Skeletal muscle tissue (tissue), 4 donors: ENCODE results near the gene RPL36A. TPM values are rescaled to one million over a fixed set of nuclear protein-coding genes. Genes with fewer than 3 reads are reported as not detected.

ENCODE experiments used
- H3K27ac ChIP-seq: one replicate; pipeline ENCODE4 v1.7.0; 2013; ENCODE audit warnings: mild to moderate bottlenecking, low read depth, low read length, inconsistent platforms
- H3K27me3 ChIP-seq, 3 donors: one replicate each; pipeline ENCODE4 v1.7.0; 2013; ENCODE audit warnings: low read length in 3 of 3; ENCODE audit not compliant: control insufficient read depth in 3 of 3, insufficient read depth in 3 of 3
- H3K36me3 ChIP-seq, 3 donors: one replicate each; pipeline ENCODE4 v1.7.0; 2013; ENCODE audit warnings: low read length in 3 of 3; ENCODE audit not compliant: control insufficient read depth in 3 of 3, insufficient read depth in 3 of 3
- H3K4me1 ChIP-seq, 3 donors: one replicate each; pipeline ENCODE4 v1.7.0; 2013; ENCODE audit warnings: low read length in 3 of 3, mild to moderate bottlenecking in 3 of 3; ENCODE audit not compliant: control insufficient read depth in 3 of 3, insufficient read depth in 3 of 3
- H3K4me3 ChIP-seq, 3 donors: one replicate each; pipeline ENCODE4 v1.7.0; 2013; ENCODE audit warnings: low read length in 3 of 3
- H3K9ac ChIP-seq, 3 donors: one replicate each; pipeline ENCODE4 v1.7.0; 2013; ENCODE audit warnings: low read length in 3 of 3, mild to moderate bottlenecking in 3 of 3, moderate library complexity in 2 of 3, low read depth in 1 of 3
- H3K9me3 ChIP-seq, 3 donors: one replicate each; pipeline ENCODE4 v1.7.0; 2013; ENCODE audit warnings: low read length in 3 of 3; ENCODE audit not compliant: control insufficient read depth in 3 of 3
- total RNA-seq: library from RNA; depleted of rRNA; stranded (reverse); fragments of >200 nt; gene quantifications from one replicate; pipeline ENCODE4 v1.2.3, GENCODE V29; 2014
- donor health status: Osteomylitis.

The RPL36A gene
- 349 TPM for total RNA-seq

DNA sequence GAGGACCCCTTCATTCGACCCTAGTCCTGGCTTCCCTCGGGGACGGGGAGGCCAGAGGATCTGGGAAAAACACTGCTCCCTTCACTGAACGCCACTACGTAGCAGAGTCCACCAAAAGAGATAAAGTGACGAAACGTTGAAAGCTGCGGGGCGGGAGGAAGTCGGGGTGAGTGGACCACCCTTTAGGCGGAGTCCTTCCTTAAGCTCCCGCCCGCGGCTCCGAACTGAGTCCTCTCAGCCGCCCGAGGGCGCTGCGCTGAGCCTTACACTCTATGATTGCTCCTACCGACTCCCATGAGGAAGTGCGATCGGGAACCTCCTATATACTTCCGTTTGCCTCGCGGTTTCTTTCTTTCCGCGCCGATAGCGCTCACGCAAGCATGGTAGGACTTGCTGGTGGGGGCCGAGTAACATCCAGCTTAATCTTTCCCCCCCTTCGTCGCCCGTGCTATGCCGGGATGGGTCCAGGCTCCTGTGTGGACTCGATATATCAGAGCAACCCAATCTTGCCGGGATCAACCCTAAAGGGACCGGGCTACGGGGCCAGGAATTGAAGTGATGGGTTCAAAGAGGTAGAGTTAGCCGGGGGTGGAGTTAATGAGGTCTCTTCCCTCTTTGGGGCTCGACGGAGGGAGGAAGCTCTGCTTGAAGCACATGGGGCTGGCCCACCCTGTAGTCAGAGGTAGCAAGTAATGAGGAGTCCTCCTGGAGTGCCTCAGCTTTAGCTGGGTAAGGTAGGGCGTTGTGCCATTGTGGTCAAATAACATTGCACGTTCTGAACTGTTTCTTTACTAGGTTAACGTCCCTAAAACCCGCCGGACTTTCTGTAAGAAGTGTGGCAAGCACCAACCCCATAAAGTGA is at the start of gene RPL36A:
RPL36A (plus strand) TSS at position 348 of the 862 bp plus-strand sequence; CDS start at position 381, 33 bp downstream.
- H3K27ac ChIP-seq = peak within 1 kb of the TSS; percentile 75
- H3K4me1 ChIP-seq = peaks cover 2 to 8% (median 3%) of the 10 kb centered on the region in 3 donors
- H3K9ac ChIP-seq = peak within 1 kb of the TSS; percentile 78 to 80 (median 80)

DNA sequence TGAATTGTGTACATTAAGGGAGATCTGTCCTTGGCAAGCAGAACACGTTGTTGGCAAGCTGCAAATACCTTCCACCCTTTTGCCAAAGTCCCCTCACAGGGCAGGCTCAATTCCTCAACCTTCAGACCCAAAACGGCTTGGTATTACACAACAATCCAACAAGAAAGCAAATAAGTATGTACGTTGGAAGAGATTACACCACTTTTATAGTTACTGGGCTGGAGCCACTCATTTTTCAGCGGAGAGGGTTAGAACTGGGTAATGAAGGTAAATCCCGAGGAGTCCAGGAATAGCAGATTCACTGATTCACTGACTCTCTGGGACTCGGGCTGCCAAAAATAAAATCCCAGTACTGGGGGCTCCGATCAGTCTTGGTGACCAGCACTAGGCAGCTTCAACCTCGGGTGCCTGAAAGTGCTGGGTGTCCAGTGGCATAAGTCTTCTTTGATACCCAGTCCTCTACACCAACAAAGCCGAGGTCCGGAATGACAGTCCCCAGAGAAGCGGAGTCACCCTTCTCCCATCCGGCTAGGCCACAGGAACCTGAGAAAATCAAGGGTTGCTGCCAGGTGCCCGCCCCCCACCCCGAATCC is 42.9 kb upstream of the RPL36A start:
- peak overlapping the region; percentile 87 to 90 (median 87) for H3K4me3 ChIP-seq
- H3K4me1 ChIP-seq = peaks cover 0 to 6% (median 4%) of the 10 kb centered on the region in 3 donors
- H3K36me3 ChIP-seq = no peaks in the 10 kb centered on the region
- H3K9me3 ChIP-seq = no peaks in the 10 kb centered on the region
- no peaks in the 10 kb centered on the region for H3K27me3 ChIP-seq
- peak overlapping the region; percentile 72 to 84 (median 74) for H3K9ac ChIP-seq
- peak overlapping the region; percentile 68 for H3K27ac ChIP-seq

More for the DNA sequence above, at the start of gene RPL36A:
- Histone ChIP-seq H3K9me3 (no peaks in the 10 kb centered on the region), H3K4me3 (peak within 1 kb of the TSS; percentile 72 to 80 (median 76)), H3K27me3 (no peaks in the 10 kb centered on the region), H3K36me3 (peaks cover 0 to 5% (median 2%) of the 10 kb centered on the region in 3 donors)

DNA sequence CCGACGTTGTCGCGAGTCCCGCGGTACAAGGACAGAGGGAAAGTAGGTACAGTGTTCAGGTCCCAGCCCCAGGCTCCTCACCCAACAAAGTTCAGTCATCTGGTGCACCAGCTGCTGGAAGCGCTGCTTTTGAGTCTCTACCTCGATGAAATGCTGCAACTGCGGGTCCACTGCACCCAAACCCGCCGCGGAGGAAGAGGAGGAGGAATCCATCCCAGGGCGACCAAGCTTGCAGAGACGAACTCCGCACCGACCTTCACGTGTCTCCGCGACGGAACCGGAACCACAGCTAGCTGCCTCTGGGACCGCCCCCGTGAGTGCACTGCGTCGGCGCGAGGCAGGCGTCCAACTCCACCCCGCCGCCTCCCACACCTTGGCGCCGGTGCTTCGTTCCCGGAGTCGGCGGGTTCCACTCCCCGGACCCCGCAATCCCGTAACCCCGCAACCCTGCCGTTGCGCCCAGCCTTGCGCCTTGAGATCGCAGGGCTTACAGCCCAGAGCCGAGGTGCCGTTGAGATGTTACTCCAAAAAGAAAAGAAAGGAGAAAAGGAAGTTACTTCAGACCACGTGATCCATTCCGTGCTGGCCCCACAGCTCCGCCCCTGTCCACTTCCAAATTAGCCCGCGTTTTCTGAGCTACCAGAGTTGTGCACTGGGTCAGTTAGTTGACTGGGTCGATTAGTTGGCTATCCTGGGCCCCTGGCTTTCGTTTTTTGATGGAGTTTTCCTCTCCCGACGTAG is 42.2 kb upstream of the RPL36A start, which contains the start of gene TIMM8A:
TIMM8A (minus strand) TSS at position 291 of the 741 bp plus-strand sequence; CDS start at position 213, 78 bp downstream.
- Histone ChIP-seq H3K27ac (peak within 1 kb of the TSS; percentile 80), H3K9ac (peak within 1 kb of the TSS; percentile 72 to 84 (median 74)), H3K9me3 (no peaks in the 10 kb centered on the region), H3K4me1 (peaks cover 0 to 6% (median 4%) of the 10 kb centered on the region in 3 donors), H3K4me3 (peak within 1 kb of the TSS; percentile 87 to 90 (median 87)), H3K36me3 (no peaks in the 10 kb centered on the region), H3K27me3 (no peaks in the 10 kb centered on the region)

DNA sequence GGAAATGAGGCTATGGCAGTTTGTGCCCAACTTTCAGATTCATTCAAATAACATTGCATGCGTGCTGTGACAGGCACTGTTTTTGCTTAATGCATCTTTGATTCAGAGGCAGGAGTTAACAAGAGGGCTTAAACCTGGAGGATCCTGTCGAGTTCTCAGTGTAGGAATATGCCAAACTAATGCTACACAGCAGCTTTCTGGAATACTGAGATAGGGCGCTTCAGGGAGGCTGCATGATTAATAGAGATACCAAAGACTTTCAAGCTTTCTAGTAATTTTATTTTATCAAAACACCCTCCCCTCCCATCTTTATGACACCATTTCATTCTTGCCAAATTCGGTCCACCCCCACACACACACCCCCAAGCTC is 41.6 kb upstream of the RPL36A start:
- Histone ChIP-seq H3K27ac (no peak overlapping the region), H3K9me3 (no peaks in the 10 kb centered on the region), H3K27me3 (no peaks in the 10 kb centered on the region), H3K4me3 (peak overlapping the region; percentile 87 to 90 (median 87)), H3K9ac (peak overlapping the region; percentile 72 to 84 (median 74)), H3K4me1 (peaks cover 0 to 6% (median 4%) of the 10 kb centered on the region in 3 donors), H3K36me3 (no peaks in the 10 kb centered on the region)

DNA sequence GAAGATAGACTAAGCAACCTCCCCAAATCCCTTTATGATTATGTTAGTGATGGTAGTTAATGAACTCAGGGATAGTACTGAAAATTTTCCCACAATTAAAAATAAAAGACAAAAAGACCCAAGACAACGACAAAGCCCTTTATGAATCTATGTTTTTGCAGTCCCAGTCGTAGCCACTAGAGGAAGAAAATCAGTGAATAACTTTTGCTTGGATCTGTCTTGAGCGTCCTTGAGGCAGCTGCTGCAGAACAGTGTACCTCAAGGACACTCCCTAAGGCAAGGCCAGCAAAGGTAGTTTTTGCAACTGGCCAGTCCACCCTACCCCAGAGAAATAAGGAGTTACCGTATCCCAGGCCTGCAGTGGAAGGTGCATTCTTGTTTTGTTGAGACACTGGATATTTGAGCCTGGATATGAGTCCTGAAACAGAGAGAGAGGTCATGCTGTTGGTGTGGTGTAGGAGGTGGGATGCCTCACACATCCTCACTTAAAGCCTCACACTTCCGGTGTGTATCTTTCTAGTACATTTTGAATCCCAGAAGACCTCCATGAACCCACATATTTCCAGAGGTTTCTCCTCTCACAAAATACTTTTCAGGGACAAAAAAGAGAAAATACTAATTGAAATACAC is 33.5 kb upstream of the RPL36A start:
- Histone ChIP-seq H3K4me1 (no peaks in the 10 kb centered on the region), H3K9me3 (no peaks in the 10 kb centered on the region), H3K27ac (no peak overlapping the region), H3K9ac (no peak overlapping the region), H3K4me3 (no peak overlapping the region), H3K36me3 (no peaks in the 10 kb centered on the region), H3K27me3 (peaks cover 0 to 4% (median 3%) of the 10 kb centered on the region in 3 donors)

DNA sequence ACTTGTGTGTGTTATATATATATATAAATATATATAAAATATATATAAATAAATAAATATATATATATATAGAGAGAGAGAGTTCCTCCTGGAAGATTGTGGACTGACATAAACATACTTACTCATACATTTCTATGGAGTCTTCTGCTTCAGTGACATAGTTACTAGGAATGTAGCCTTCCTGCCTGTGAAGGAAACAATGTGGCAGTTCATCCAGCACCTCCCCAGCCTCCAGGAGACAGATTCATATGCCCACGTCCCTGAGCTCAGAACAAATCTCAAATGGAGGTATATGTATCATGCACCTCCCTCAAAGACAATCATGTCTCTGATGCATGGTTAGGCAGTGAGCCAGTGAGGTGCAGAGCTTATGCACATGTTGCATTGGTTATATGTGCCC is 30.8 kb upstream of the RPL36A start:
- Histone ChIP-seq H3K9me3 (no peaks in the 10 kb centered on the region), H3K9ac (no peak overlapping the region), H3K4me1 (no peaks in the 10 kb centered on the region), H3K27me3 (peaks cover 0 to 4% (median 3%) of the 10 kb centered on the region in 3 donors), H3K36me3 (no peaks in the 10 kb centered on the region), H3K4me3 (no peak overlapping the region), H3K27ac (no peak overlapping the region)

DNA sequence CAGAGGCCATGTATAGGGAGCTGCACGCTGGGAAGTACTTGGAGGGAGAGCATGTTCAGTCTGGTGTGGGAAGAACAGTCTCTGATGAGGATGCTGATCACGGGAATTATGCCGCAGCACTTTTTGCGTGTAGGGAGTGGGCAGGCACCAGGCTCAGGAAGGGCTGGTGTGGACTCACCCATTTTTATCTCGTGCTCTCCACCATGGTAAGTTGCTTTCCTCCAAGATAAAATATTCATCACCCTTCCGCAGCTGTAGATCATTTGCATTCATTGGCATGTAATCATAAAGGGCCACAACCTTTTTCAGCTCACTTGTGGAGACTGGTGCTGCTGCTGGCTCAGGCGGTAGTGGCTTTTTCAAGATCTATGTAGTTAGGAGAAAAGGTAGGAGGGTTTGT is 30.4 kb upstream of the RPL36A start:
- Histone ChIP-seq H3K9ac (no peak overlapping the region), H3K27ac (no peak overlapping the region), H3K36me3 (no peaks in the 10 kb centered on the region), H3K4me3 (no peak overlapping the region), H3K4me1 (no peaks in the 10 kb centered on the region), H3K27me3 (peaks cover 0 to 4% (median 3%) of the 10 kb centered on the region in 3 donors), H3K9me3 (no peaks in the 10 kb centered on the region)

DNA sequence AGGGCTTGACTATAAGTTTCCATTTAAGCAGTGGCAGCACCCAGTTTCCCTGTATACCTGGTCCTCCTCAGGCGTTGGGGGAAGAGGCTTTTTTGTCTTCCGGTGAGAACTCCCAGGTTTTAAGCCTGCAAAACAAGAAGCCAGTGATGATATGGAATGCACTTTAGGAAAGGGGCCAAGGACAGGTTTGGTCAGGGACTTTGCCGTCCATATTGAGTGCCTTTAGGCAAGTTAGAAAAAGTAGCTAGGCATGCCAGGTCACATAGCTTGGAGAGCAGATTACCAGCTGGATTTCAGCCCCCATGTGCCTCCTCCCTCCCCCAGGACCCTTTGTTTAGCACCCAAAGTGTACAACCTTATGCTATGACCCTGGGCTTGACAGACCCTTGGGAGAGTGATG is 28.7 kb upstream of the RPL36A start:
- Histone ChIP-seq H3K4me3 (no peak overlapping the region), H3K36me3 (no peaks in the 10 kb centered on the region), H3K9me3 (no peaks in the 10 kb centered on the region), H3K27me3 (peaks cover 0 to 4% (median 3%) of the 10 kb centered on the region in 3 donors), H3K9ac (no peak overlapping the region), H3K27ac (no peak overlapping the region), H3K4me1 (no peaks in the 10 kb centered on the region)

DNA sequence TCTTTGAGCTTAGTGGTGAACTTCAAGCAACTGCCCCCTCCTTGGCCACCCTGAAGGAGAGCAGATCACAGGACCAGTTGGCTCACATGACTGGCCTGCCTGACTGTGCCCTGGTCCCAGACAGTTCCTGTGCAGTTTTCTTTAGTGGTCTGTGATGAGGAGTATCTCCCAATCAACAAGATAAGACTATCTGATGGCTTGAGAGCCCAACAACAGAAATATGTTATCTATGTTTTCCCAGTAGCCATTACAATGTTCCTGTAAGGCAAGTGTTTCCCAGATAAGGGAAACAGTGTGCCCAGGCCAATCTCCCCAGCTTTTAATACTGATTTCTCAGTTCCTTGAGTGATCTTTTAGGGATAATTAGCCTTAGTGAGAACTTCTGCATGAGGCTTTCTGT is 28.1 kb upstream of the RPL36A start:
- H3K27me3 ChIP-seq = peaks cover 0 to 4% (median 3%) of the 10 kb centered on the region in 3 donors
- no peaks in the 10 kb centered on the region for H3K36me3 ChIP-seq
- no peak overlapping the region for H3K9ac ChIP-seq
- H3K9me3 ChIP-seq = no peaks in the 10 kb centered on the region
- H3K4me1 ChIP-seq = no peaks in the 10 kb centered on the region
- no peak overlapping the region for H3K4me3 ChIP-seq
- H3K27ac ChIP-seq = no peak overlapping the region
